Keratinocyte (primary cell): ENCODE results near the gene PRLHR. TPM values are rescaled to one million over a fixed set of nuclear protein-coding genes. Genes with fewer than 3 reads are reported as not detected.

ENCODE experiments used
- DNase-seq: peaks from one replicate; pipeline ENCODE4 v3.0.0-alpha.2; 2011; ENCODE audit warnings: low read depth, missing footprints, low spot score
- FAIRE-seq: peaks from 2 replicates; lab custom pipeline; 2011; peaks lifted over from hg19 to GRCh38; lab: Jason Lieb, UNC
- H2AFZ ChIP-seq: 2 replicates; pipeline ENCODE4 v1.6.0; 2012; ENCODE audit warnings: low read length, control low read depth, inconsistent platforms; ENCODE audit not compliant: control insufficient read depth
- H3K27ac ChIP-seq: 2 replicates; pipeline ENCODE4 v1.5.1; 2011; ENCODE audit warnings: low read length; ENCODE audit not compliant: control insufficient read depth, insufficient read depth
- H3K27me3 ChIP-seq: 3 replicates; pipeline ENCODE4 v1.6.0; 2011; ENCODE audit warnings: low read length; ENCODE audit not compliant: control insufficient read depth, insufficient read depth; ENCODE audit errors: extremely low read depth
- H3K36me3 ChIP-seq, 2 experiments: 2 replicates in 1 of 2; 3 replicates in 1 of 2; pipeline ENCODE4 v1.5.1; 2011; ENCODE audit warnings: low read length in 2 of 2, mild to moderate bottlenecking in 1 of 2; ENCODE audit not compliant: control insufficient read depth in 2 of 2, insufficient read depth in 2 of 2; ENCODE audit errors: extremely low read depth in 1 of 2
- H3K4me1 ChIP-seq: 3 replicates; pipeline ENCODE4 v1.5.1; 2011; ENCODE audit warnings: low read length; ENCODE audit not compliant: control insufficient read depth, insufficient read depth; ENCODE audit errors: extremely low read depth
- H3K4me2 ChIP-seq: 3 replicates; pipeline ENCODE4 v1.6.0; 2011; ENCODE audit warnings: low read depth, low read length; ENCODE audit not compliant: control insufficient read depth, insufficient read depth; ENCODE audit errors: extremely low read depth
- H3K4me3 ChIP-seq, 3 experiments: fragments of 200-600 bp in 1 of 3; sonication (generic) in 1 of 3; 2 replicates in 2 of 3; 3 replicates in 1 of 3; pipeline ENCODE4 v1.5.1; 2011 to 2016; ENCODE audit warnings: low read length in 3 of 3, mild to moderate bottlenecking in 3 of 3, control low read depth in 2 of 3, inconsistent platforms in 1 of 3, low read depth in 1 of 3, mixed read lengths in 1 of 3, mixed run types in 1 of 3, moderate library complexity in 1 of 3; ENCODE audit not compliant: control insufficient read depth in 2 of 3, insufficient read depth in 2 of 3; ENCODE audit errors: extremely low read depth in 1 of 3
- H3K79me2 ChIP-seq: 2 replicates; pipeline ENCODE4 v1.6.0; 2012; ENCODE audit warnings: low read length; ENCODE audit not compliant: control insufficient read depth, insufficient read depth
- H3K9ac ChIP-seq: 3 replicates; pipeline ENCODE4 v1.6.0; 2011; ENCODE audit warnings: low read length; ENCODE audit not compliant: control insufficient read depth, insufficient read depth; ENCODE audit errors: extremely low read depth
- H3K9me1 ChIP-seq: 3 replicates; pipeline ENCODE4 v1.6.0; 2011; ENCODE audit warnings: low read length; ENCODE audit not compliant: control insufficient read depth, insufficient read depth; ENCODE audit errors: extremely low read depth
- H3K9me3 ChIP-seq: 2 replicates; pipeline ENCODE4 v1.5.1; 2012; ENCODE audit warnings: low read depth, low read length; ENCODE audit not compliant: control insufficient read depth
- H4K20me1 ChIP-seq: 3 replicates; pipeline ENCODE4 v1.6.0; 2011; ENCODE audit warnings: low read length; ENCODE audit not compliant: control insufficient read depth, insufficient read depth; ENCODE audit errors: extremely low read depth
- EZH2 ChIP-seq: IDR thresholded peaks from one replicate; pipeline ENCODE4 v1.6.1; 2012; ENCODE audit warnings: inconsistent platforms, mild to moderate bottlenecking, low read length, moderate library complexity
- dilution Hi-C: fragments of 300-500 bp; cut with MboI; formaldehyde crosslinking; loops from one replicate; pipeline ENCODE4 v1.7.0; 2020; ENCODE audit warnings: low sequenced_read_pairs; ENCODE audit not compliant: extremely low pct_ligation_motif_present
- polyA plus RNA-seq, 5 experiments: library from polyadenylated mRNA; depleted of rRNA in 3 of 5; stranded (reverse) in 3 of 5; stranded (forward) in 1 of 5; unstranded in 1 of 5; fragments of >200 nt; gene quantifications; 1 replicate in 1 of 5; 2 replicates in 3 of 5; 3 replicates in 1 of 5; pipeline versions ENCODE4 v1.2.1 to v1.2.3, GENCODE V29; 2011 to 2012; ENCODE audit warnings: missing spikeins in 2 of 5, low read depth in 1 of 5, low replicate concordance in 1 of 5
- TF ChIP-seq, protein P1 (sequence below), 3 experiments: IDR thresholded peaks in 1 of 3; conservative IDR thresholded peaks in 1 of 3; optimal IDR thresholded peaks in 1 of 3; 2 replicates in 2 of 3; 3 replicates in 1 of 3; pipeline versions ENCODE3 to v1.5.1; 2011; ENCODE audit warnings: low read length in 3 of 3, mild to moderate bottlenecking in 3 of 3, moderate library complexity in 2 of 3, control low read depth in 1 of 3, inconsistent platforms in 1 of 3; ENCODE audit not compliant: insufficient read depth in 2 of 3; ENCODE audit errors: extremely low read depth in 1 of 3

PRLHR gene
- polyA plus RNA-seq, 1 donor (not counting 4 experiments of a cell fraction or from before 2014, with no cell fraction given): not detected

DNA sequence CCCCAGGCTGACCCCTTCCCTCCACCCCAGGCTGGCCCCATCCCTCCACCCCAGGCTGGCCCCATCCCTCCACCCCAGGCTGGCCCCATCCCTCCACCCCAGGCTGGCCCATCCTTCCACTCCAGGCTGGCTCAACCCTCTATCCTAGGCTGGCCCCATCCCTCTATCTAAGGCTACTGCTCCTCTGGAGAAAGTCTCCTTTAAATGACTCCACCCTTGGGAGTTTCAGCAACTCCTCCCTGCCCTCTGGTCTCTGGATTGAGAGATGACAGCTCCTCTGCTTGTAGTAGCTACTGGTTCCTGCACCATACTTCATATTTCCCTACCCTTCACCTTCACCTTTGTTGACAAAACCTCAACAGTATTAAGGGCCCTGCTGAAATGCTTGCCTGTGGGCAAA is 8.5 kb downstream of the PRLHR start:
- no peak for DNase-seq
- H3K36me3 ChIP-seq: no peaks in the 10 kb centered on the region
- peaks cover 18% of the 10 kb centered on the region for H3K27me3 ChIP-seq
- no peak overlapping the region for H2AFZ ChIP-seq
- no peak for FAIRE-seq
- no peak overlapping the region for H3K4me3 ChIP-seq
- H3K9me3 ChIP-seq: no peaks in the 10 kb centered on the region
- no peaks in the 10 kb centered on the region for H3K79me2 ChIP-seq
- H3K27ac ChIP-seq: no peak overlapping the region
- no peaks in the 10 kb centered on the region for H4K20me1 ChIP-seq
- H3K9ac ChIP-seq: no peak overlapping the region
- no peak overlapping the region for H3K4me2 ChIP-seq
- TF ChIP-seq EZH2: no peak
- TF ChIP-seq, protein P1, sequence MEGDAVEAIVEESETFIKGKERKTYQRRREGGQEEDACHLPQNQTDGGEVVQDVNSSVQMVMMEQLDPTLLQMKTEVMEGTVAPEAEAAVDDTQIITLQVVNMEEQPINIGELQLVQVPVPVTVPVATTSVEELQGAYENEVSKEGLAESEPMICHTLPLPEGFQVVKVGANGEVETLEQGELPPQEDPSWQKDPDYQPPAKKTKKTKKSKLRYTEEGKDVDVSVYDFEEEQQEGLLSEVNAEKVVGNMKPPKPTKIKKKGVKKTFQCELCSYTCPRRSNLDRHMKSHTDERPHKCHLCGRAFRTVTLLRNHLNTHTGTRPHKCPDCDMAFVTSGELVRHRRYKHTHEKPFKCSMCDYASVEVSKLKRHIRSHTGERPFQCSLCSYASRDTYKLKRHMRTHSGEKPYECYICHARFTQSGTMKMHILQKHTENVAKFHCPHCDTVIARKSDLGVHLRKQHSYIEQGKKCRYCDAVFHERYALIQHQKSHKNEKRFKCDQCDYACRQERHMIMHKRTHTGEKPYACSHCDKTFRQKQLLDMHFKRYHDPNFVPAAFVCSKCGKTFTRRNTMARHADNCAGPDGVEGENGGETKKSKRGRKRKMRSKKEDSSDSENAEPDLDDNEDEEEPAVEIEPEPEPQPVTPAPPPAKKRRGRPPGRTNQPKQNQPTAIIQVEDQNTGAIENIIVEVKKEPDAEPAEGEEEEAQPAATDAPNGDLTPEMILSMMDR (optimal IDR thresholded peaks at IDR 0.05 in 1 of 3, IDR thresholded peaks at IDR 0.05 in 1 of 3, conservative IDR thresholded peaks at IDR 0.05 in 1 of 3; ENCODE audit: extremely low read depth in 1 of 3, insufficient read depth in 2 of 3, low read length in 3 of 3): no peak
- H3K9me1 ChIP-seq: no peaks in the 10 kb centered on the region
- dilution Hi-C loops: no loop called here
- H3K4me1 ChIP-seq: peaks cover 16% of the 10 kb centered on the region

DNA sequence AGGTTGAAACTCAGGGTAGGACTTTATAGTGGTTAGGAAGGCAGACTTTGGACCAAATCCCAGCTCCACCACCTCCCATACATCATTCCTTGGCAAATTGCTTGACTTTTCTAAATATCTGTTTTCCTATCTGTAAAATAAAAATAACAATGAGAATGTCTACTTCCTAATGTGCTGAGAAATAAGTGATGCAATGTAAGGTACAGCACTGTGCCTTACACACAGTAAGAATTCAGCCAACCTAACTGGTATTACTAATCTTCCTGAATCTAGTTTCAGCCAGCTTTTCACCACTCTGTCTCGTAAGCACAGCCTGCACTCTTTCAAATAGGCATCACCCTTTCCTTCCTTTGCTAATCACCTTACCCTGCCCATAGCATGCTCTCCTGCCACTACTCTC is 9.7 kb downstream of the PRLHR start:
- H3K27ac ChIP-seq: no peak overlapping the region
- no peak overlapping the region for H3K4me3 ChIP-seq
- TF ChIP-seq EZH2: no peak
- TF ChIP-seq, protein P1 (optimal IDR thresholded peaks at IDR 0.05 in 1 of 3, IDR thresholded peaks at IDR 0.05 in 1 of 3, conservative IDR thresholded peaks at IDR 0.05 in 1 of 3; ENCODE audit: extremely low read depth in 1 of 3, insufficient read depth in 2 of 3, low read length in 3 of 3): no peak
- no peaks in the 10 kb centered on the region for H3K36me3 ChIP-seq
- no peak overlapping the region for H3K9ac ChIP-seq
- H3K27me3 ChIP-seq: peaks cover 9% of the 10 kb centered on the region
- no peaks in the 10 kb centered on the region for H4K20me1 ChIP-seq
- H2AFZ ChIP-seq: no peak overlapping the region
- no peaks in the 10 kb centered on the region for H3K79me2 ChIP-seq
- no peak overlapping the region for H3K4me2 ChIP-seq
- dilution Hi-C loops: no loop called here
- no peaks in the 10 kb centered on the region for H3K9me1 ChIP-seq
- FAIRE-seq (no peak), DNase-seq (no peak)
- no peaks in the 10 kb centered on the region for H3K9me3 ChIP-seq
- H3K4me1 ChIP-seq: peaks cover 16% of the 10 kb centered on the region
